HG03108 (cell line): ENCODE results near the gene CRACDL.

ENCODE experiments used
- ATAC-seq: cut with Tn5 transposase; IDR thresholded peaks from one replicate; pipeline ENCODE4 v1.9.1; 2021; ENCODE audit warnings: moderate library complexity; ENCODE audit not compliant: unreplicated experiment

The CRACDL gene

DNA sequence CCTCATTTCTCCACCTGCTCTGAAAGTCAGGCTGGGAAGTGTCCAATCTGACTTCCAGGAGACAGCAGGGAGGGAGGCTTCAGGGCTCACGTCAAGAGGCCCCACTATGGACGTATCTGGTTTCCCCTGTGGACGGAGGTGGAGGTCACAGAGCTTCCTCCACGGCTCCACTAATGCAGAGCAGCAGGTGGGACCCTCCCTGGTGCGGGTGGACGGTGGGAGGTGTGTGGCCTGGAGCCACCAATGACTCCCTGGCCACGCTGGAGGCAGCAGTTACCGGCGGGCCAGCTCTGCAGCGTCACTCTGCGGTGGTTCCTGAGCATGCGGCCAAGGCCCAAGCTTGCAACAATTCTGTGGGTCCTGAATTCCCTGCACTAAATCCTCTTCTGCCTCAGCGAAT is 9.0 kb downstream of the CRACDL start:
- no peak for ATAC-seq

DNA sequence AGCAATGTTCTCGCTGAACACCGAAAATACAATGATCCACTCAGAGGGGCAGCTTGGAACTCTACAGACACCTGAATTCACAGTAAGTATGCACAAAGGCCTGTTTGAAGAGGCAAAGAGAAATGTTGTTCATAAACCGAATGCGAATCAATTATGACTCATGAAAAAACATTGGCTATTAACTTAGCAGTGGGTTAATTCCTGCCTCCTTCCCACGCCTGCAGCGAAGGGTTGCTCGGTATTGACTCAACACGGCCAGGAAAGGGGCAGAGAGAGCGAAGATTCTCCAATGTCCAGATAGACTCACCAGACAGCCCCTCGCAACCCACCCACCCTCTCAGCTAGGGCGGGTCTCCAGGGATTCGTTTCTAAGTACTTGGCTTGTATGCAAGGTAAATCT is 9.4 kb downstream of the CRACDL start:
- no peak for ATAC-seq

GRCh38 chr2:98924910-98925309 is 11.1 kb downstream of the CRACDL start:
- no peak for ATAC-seq

DNA sequence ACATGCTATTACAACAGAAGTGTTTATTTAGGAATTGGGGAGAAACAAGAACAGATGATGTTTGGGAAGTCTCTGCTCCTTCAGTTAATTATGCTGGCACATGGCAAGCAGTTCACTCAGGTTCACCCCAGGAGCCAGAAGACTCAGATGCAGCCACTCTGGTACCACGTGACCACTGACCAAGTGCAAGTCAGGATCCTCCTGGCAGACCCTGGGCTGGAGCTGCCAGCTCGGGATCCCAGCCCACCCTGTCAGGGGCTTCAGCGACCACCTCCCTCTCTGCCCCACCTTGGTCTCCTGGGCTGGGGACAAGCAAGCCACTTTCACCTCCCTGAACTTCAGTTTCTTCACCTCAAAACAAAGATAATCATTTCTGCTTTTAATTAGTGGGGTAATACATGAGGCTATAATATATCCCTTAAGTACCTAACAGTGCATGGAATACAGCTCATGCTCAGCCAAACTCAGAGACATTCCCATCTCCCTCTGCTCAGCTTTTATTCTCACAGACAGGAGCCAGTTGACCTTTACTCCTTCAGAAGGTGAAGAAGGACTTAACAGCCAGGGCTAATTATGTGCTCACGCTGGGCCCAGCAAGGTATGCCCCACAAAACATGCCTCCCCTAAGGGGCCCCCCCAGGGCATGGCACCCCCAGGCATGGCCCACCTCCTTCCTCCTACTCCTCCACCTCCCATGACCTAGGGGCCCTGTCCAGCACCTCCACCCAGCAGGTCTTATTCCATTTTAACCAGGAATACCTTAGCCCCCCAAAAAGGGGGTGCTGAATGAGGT is 11.8 kb downstream of the CRACDL start:
- no peak for ATAC-seq

DNA sequence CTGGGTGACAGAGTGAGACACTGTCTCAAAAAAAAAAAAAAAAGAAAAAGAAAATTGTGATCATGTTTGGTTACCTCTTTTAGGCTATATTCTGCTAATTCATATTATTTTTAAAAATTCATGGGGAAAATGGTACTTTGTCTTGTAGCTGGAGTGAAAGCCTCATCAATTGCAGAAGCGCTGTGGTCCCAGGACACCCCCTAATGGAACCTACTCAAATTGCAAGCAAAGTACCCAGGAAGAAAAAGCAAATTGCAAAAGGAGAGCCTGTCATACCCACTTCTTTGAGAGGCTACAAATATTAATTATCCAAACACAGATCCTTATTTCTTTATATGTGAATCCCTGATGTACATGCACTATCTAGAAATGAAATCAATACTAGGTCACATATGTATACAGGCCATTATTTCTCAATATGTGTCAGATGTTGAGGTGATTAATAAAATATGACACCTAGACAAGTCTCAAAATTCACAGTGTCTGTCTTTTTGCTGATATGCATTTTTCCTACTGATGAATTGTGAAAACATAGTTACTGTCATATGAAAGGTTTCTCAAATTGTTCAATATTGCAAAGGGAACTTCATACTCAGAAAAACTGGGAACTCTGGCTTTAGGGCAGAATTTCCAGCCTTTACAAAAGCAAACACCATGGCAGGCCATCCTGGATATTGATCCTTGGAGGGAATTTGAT is 12.6 kb downstream of the CRACDL start:
- no peak for ATAC-seq

DNA sequence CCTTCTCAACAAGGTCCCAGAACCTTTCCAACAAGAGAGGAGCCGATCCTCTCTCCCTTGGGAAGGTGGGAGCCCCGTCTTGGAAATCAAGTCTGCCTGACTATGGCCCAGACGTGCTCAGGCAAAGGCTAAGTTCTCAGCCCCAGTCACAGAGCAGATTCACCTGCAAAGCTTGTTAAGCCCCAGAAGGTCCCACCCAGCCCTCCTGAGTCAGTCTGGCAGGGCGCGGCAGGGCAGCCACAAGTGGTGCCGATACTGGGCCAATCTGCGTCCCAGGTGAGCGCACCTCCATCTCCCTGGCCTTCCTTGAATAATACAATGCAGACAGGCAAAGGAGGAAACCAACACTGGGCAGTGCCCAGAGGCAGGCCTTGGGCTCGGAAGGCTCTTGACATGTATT is 15.0 kb downstream of the CRACDL start:
- no peak for ATAC-seq

DNA sequence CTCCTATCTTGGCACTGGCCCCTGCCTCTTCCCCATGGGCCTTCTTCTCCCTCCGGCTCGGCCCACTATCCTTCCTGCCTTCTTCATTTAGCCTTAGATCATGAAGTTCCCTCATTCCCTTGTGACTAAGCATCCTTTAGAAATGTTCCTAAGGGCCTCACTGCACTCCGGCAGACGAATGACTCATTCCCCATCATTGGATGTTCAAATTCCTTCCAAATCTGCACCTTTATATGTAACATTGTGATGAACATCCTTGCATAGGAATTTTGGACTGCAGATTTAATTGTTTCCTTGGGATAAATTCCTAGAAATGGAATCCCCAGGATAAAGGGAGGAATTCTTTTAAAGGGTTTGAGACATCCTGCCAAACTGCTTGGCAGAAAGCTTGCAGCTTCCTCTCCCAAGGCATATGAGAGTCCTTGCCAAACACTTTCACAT is 19.0 kb downstream of the CRACDL start:
- ATAC-seq = no peak

- no peak for ATAC-seq
Measured at GRCh38 chr2:98915751-98916358, 20.2 kb downstream of the CRACDL start.

- no peak for ATAC-seq
Measured at GRCh38 chr2:98914713-98915580, 21.1 kb downstream of the CRACDL start.

DNA sequence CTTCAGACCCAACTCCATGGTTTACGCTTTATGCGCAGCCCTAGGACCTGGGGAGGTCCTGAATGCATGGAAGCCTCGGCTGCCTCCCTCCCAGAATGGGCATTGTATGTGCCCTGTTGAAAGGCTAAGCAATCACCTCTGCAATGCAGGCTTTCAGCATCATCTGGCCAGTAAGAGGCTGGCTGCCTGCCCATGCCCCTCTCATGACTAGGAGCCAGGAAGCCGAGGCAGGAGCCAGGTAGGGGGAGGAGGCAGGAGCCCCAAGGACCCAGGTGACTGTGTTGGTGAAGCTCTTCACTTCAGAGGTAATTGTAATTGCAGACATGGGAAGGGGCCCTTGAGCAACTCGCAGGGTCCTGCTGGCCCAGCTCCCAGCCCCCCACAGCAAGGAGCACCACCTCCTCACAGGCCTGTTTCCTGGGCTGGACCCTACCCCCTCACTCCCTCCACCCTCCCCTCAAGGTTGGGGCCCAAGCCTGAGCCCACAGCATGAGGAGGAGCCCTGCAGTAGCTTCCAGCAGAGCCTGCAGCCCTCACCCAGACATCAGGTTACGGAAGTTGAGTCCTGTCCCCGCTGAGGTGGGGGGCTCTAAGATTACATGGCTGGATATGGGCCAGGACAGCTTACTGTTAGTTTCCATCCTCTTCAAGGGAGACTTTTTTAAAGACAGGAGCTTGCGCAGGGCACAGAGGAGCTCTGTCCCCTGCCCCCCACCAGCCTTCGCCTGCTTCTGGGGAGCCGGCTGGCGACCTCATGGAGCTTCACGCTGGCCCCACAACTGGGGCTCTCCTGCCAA is 21.9 kb downstream of the CRACDL start:
- ATAC-seq = no peak

- ATAC-seq = no peak
Measured at GRCh38 chr2:98912957-98913915, 22.8 kb downstream of the CRACDL start.

- ATAC-seq = no peak
Measured at GRCh38 chr2:98912221-98912851, 23.7 kb downstream of the CRACDL start.

DNA sequence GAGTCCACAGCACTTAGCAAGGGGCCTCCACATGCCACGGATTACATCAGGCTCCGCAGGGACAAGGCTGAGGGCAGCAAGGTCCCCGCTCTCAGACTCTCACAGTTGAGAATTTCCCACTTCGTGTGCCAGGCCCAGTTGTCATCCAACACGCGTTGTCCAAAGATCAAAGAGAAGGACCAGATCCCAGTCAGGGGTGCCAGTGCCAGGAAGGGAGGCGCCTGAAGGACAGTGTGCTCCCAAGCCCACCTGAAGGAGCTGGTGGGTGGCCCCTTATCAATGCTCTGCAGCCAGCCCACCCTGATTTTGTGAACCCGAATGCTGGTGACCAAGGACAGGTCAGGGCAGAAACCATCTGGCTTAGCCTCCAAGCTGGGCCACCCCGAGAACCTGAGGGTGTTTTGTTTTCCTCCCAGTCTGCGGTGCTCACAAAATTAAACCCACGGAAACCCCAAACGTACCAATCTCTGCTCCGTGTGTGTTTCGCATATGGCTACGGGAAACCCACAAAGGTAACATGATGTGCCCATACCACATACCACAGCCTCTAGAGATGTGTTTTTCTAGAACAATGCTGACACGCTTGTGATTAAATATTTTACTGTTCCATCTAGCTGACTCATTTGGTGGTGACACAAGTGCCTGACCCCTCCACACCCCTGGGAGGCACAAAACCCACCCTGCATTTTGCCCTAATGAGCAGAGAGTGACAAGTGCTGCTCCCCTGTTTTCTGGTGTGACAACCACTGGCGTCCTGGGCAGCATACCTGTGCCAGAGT is 24.5 kb downstream of the CRACDL start:
- no peak for ATAC-seq

- ATAC-seq = no peak
Measured at GRCh38 chr2:98911126-98911375, 25.0 kb downstream of the CRACDL start.

DNA sequence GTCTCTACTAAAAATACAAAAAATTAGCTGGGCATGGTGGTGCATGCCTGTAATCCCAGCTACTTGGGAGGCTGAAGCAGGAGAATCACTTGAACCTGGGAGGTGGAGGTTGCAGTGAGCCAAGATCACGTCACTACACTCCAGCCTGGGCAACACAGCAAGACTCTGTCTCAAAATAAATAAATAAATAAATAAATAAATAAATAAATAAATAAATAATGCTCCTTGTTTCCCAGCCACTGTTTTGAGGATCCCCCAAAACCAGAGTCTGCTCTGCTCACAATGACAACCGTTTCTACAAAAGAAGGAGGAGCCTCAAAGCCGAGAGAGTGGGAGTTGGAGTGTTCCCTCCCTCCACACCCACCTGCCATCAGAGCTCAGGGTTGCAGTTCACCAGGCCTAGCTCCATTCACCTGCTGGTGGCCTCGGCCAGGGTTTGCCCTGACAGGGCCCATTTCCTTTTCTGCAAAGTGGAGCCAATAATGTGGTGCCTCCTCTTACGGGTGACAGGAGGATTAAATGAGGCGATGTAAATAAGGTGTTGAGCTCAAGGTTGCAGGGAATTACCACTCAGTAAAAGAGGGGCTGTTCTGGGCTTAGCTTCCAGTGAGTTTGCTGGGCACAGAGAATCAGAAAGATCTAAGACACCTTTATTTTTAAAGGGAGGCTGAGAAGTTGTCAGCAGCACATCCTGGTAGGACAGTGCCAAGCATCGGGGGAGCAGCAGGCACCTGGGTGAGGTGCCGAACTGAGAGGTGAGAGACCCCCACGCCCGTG is 25.5 kb downstream of the CRACDL start:
- no peak for ATAC-seq

DNA sequence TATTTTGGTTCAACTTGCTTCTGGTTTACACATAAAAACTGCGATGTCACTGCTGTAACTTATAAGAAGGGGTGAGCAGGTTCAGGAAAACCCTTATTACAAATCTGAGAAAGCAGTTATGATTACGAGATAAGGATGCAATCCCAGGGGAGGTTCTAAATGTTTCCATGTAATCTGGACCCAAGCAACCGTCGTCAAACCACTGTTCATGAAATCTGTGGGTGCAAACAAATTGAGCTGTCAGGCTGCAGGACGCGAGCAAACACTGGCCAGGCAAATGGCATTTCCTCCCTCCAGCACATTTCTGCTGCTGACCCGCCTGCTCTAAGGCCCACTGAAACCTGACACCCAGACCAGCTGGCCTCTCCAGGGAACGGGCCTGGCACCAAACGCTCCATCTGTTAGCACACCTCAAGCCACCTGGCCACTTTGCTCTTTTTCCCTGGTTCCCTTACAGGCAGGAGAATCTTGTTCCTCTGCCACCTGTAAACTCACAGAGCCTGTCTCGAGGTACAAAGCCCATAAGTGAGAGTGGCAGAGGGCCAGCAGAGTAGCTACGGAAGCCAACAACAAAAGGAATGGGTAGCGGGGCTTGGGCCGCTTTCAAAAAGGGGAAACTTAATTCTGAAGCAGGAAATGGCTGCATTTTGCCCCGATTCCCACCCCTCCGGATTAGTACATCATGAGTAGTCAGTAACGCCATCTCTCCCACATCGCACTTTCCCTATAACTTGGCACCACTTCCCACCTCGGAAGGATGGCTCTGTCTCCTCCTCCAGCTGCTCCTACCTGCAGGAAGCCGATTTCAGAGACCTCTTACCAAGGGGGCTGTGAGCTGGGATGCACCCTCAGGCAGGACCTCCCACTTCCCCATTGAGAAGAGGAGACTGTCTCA is 26.5 kb downstream of the CRACDL start:
- no peak for ATAC-seq
